ENCODE data around the gene TBC1D10A.
A peak's percentile ranks its signal among the peaks of the same experiment; 100 is the strongest.

Gene TBC1D10A

DNA sequence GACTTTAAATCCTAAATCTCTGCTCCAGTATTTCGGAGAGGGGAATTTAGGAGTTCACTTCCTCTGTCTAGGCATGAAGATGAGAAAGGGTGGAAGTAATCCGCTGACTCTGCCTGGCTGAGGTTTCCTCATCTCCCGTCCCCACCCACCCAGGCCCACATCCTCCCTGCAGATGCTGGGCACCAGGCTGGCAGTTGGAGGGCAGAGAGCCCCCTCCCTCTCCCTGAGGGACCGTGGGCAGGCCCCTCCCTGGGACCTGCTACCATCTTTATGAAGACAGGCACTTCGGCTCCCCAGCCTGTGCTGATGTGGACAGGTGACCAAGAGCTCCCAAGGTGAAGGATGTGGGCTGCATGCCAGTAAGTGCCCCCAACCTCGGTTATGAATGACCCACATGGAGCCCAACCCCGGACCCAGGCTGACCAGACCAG, 44.1 kb downstream of the TBC1D10A start:
- no peaks in the 10 kb centered on the region for H3K36me3 ChIP-seq (ENCODE audit: low read depth)

DNA sequence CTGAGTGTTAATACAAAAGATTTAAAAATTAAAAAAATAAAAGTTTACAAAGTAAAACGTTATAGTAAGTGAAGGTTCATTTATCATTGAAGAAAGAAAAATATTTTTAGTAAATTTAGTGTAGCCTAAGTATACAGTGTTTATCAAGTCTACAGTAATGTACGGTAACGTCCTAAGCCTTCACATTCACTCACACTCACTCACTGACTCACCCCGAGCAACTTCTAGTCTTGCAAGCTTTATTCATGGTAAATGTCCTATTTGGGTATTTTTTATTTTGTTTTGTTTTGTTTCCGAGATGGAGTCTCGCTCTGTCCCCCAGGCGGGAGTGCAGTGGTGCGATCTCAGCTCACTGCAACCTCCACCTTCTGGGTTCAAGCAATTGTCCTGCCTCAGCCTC, 46.2 kb downstream of the TBC1D10A start:
- Histone ChIP-seq H3K4me3 (ENCODE audit: severe bottlenecking) (no peak overlapping the region), H3K36me3 (ENCODE audit: low read depth) (no peaks in the 10 kb centered on the region), H3K27ac (ENCODE audit: poor library complexity, severe bottlenecking) (no peak overlapping the region), H3K4me1 (ENCODE audit: insufficient read depth, poor library complexity, severe bottlenecking) (peaks cover 7% of the 10 kb centered on the region), H3K27me3 (ENCODE audit: insufficient read depth, poor library complexity, severe bottlenecking) (no peaks in the 10 kb centered on the region), H3K9me3 (ENCODE audit: severe bottlenecking) (no peaks in the 10 kb centered on the region)
- TF ChIP-seq, protein P1, sequence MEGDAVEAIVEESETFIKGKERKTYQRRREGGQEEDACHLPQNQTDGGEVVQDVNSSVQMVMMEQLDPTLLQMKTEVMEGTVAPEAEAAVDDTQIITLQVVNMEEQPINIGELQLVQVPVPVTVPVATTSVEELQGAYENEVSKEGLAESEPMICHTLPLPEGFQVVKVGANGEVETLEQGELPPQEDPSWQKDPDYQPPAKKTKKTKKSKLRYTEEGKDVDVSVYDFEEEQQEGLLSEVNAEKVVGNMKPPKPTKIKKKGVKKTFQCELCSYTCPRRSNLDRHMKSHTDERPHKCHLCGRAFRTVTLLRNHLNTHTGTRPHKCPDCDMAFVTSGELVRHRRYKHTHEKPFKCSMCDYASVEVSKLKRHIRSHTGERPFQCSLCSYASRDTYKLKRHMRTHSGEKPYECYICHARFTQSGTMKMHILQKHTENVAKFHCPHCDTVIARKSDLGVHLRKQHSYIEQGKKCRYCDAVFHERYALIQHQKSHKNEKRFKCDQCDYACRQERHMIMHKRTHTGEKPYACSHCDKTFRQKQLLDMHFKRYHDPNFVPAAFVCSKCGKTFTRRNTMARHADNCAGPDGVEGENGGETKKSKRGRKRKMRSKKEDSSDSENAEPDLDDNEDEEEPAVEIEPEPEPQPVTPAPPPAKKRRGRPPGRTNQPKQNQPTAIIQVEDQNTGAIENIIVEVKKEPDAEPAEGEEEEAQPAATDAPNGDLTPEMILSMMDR (IDR thresholded peaks at IDR 0.05; ENCODE audit: poor library complexity, severe bottlenecking), result no peak
- no peak for DNase-seq (ENCODE audit: low spot score)
- no peak for ATAC-seq (ENCODE audit: low read depth)

More for the DNA sequence above, 44.1 kb downstream of the TBC1D10A start:
- Histone ChIP-seq H3K27me3 (ENCODE audit: insufficient read depth, poor library complexity, severe bottlenecking) (no peaks in the 10 kb centered on the region), H3K4me1 (ENCODE audit: insufficient read depth, poor library complexity, severe bottlenecking) (peaks cover 3% of the 10 kb centered on the region), H3K27ac (ENCODE audit: poor library complexity, severe bottlenecking) (no peak overlapping the region), H3K4me3 (ENCODE audit: severe bottlenecking) (no peak overlapping the region), H3K9me3 (ENCODE audit: severe bottlenecking) (no peaks in the 10 kb centered on the region)
- TF ChIP-seq, protein P1 (IDR thresholded peaks at IDR 0.05; ENCODE audit: poor library complexity, severe bottlenecking), result no peak
- DNase-seq (ENCODE audit: low spot score) (no peak), ATAC-seq (ENCODE audit: low read depth) (no peak)

DNA sequence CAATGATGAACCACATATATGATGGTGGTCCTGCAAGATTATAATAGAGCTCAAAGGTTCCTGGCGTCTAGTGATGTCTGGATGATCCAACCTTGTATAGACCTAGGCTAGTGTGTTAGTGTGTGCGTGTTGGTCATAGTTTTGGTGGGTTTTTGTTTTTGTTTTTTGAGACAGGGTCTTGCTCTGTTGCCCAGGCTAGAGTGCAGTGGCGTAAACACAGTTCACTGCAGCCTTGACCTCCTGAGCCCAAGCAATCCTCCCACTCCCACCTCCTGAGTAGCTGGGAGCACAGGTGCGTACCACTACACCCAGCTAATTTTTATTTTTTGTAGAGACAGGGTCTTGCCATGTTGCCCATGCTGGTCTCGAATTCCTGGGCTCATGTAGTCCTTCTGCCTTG, 46.8 kb downstream of the TBC1D10A start:
- no peaks in the 10 kb centered on the region for H3K36me3 ChIP-seq (ENCODE audit: low read depth)
- ATAC-seq (ENCODE audit: low read depth), result no peak
- no peaks in the 10 kb centered on the region for H3K27me3 ChIP-seq (ENCODE audit: insufficient read depth, poor library complexity, severe bottlenecking)
- peaks cover 7% of the 10 kb centered on the region for H3K4me1 ChIP-seq (ENCODE audit: insufficient read depth, poor library complexity, severe bottlenecking)
- no peak overlapping the region for H3K27ac ChIP-seq (ENCODE audit: poor library complexity, severe bottlenecking)
- DNase-seq (ENCODE audit: low spot score), result no peak
- H3K4me3 ChIP-seq (ENCODE audit: severe bottlenecking), result no peak overlapping the region
- no peaks in the 10 kb centered on the region for H3K9me3 ChIP-seq (ENCODE audit: severe bottlenecking)
- TF ChIP-seq, protein P1 (IDR thresholded peaks at IDR 0.05; ENCODE audit: poor library complexity, severe bottlenecking), result no peak

DNA sequence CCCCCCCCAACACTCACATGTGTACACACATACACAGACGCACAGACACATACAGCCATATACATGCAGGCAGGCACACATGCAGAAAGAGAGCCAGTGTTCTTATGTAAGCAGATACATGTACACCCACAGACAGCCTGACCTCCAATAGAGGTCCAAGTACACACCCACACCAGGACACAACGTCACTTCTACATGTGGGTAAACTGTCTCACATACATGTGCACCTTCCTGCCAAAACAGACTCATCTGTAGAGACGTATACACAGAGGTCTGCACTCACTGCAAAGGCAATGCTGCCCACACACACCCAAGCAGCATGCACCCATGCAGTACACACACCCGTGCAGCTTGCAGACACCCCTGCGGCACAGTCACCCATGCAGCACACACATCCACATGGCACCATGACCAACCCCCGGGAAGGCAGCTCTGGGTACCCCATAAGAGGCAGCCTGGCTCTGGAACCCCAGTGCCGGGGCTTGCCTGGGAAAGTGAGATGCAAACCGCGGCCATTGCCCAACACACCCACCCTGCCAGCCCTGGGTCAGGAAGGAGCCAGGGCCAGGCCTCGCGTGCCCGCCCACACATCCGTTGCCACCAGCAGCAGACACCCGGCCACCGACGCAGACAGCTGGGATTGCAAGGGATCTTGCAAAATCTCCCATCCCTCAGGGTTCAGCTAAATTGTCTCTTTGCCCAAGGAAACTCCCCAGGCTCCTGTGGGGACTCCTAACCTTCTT, 47.5 kb downstream of the TBC1D10A start:
- ATAC-seq (ENCODE audit: low read depth) (no peak), DNase-seq (ENCODE audit: low spot score) (peak; percentile 51)
- Histone ChIP-seq H3K4me1 (ENCODE audit: insufficient read depth, poor library complexity, severe bottlenecking) (peaks cover 7% of the 10 kb centered on the region), H3K36me3 (ENCODE audit: low read depth) (no peaks in the 10 kb centered on the region), H3K27ac (ENCODE audit: poor library complexity, severe bottlenecking) (no peak overlapping the region), H3K4me3 (ENCODE audit: severe bottlenecking) (no peak overlapping the region), H3K9me3 (ENCODE audit: severe bottlenecking) (no peaks in the 10 kb centered on the region), H3K27me3 (ENCODE audit: insufficient read depth, poor library complexity, severe bottlenecking) (no peaks in the 10 kb centered on the region)
- TF ChIP-seq, protein P1 (IDR thresholded peaks at IDR 0.05; ENCODE audit: poor library complexity, severe bottlenecking), result no peak

Data from RWPE2 (cell line).